GM12878 (cell line): Measurements from ENCODE around the gene FAT4.

Experiments used
- EGR1 ChIP-seq, 2 experiments: IDR thresholded peaks; 1 replicate in 1 of 2; 2 replicates in 1 of 2; pipeline ENCODE4 v1.6.1; 2011 to 2012; ENCODE audit warnings: low read depth in 2 of 2, low read length in 2 of 2, borderline replicate concordance in 1 of 2, mild to moderate bottlenecking in 1 of 2, moderate library complexity in 1 of 2
- EZH2 ChIP-seq: IDR thresholded peaks from 2 replicates; pipeline ENCODE4 v1.6.1; 2012; ENCODE audit warnings: low read depth, mild to moderate bottlenecking, control low read depth, inconsistent platforms, low read length, borderline replicate concordance; ENCODE audit not compliant: control insufficient read depth
- MXI1 ChIP-seq: fragments of 150-350 bp; IDR thresholded peaks from 2 replicates; pipeline ENCODE4 v1.6.1; 2011; ENCODE audit warnings: low read depth, mild to moderate bottlenecking, inconsistent platforms, low read length, improper control_type of control experiment
- POLR2A ChIP-seq: IDR thresholded peaks from 2 replicates; pipeline ENCODE4 v1.6.1; 2011; ENCODE audit warnings: low read depth, mild to moderate bottlenecking, low read length
- RAD21 ChIP-seq: IDR thresholded peaks from 2 replicates; pipeline ENCODE4 v1.6.1; 2011; ENCODE audit warnings: mild to moderate bottlenecking, low read depth, low read length, moderate library complexity; ENCODE audit not compliant: insufficient read depth
- RCOR1 ChIP-seq: conservative IDR thresholded peaks from 2 replicates; pipeline ENCODE4 v1.6.1; 2012; ENCODE audit warnings: low read depth, low read length, improper control_type of control experiment
- SIN3A ChIP-seq: IDR thresholded peaks from 2 replicates; pipeline ENCODE4 v1.6.1; 2012; ENCODE audit warnings: low read depth, low read length, improper control_type of control experiment
- STAT1 ChIP-seq: fragments of 450-650 bp; conservative IDR thresholded peaks from 2 replicates; pipeline ENCODE4 v1.6.1; 2014; ENCODE audit warnings: antibody characterized with exemption, mild to moderate bottlenecking
- SUZ12 ChIP-seq: fragments of 200-600 bp; sonication (generic); IDR thresholded peaks from one replicate; pipeline ENCODE4 v1.6.1; 2018; ENCODE audit warnings: antibody characterized with exemption, mild to moderate bottlenecking; ENCODE audit not compliant: unreplicated experiment
- TF ChIP-seq, protein P1 (sequence below): IDR thresholded peaks from 2 replicates; pipeline ENCODE4 v1.6.1; 2012; ENCODE audit warnings: mild to moderate bottlenecking, low read depth, low read length
- TF ChIP-seq, protein P2 (sequence below), 3 experiments: IDR thresholded peaks in 2 of 3; conservative IDR thresholded peaks in 1 of 3; 2 replicates each; pipeline ENCODE4 v1.5.1; 2011; ENCODE audit warnings: low read depth in 3 of 3, low read length in 3 of 3, mild to moderate bottlenecking in 3 of 3, control low read depth in 2 of 3, moderate library complexity in 2 of 3, inconsistent platforms in 1 of 3, mixed read lengths in 1 of 3; ENCODE audit not compliant: control insufficient read depth in 2 of 3, insufficient read depth in 1 of 3; ENCODE audit errors: extremely low read depth in 1 of 3
- TF ChIP-seq, protein P3 (sequence below): IDR thresholded peaks from 2 replicates; pipeline ENCODE4 v1.6.1; 2012; ENCODE audit warnings: low read depth, low read length, improper control_type of control experiment

DNA sequence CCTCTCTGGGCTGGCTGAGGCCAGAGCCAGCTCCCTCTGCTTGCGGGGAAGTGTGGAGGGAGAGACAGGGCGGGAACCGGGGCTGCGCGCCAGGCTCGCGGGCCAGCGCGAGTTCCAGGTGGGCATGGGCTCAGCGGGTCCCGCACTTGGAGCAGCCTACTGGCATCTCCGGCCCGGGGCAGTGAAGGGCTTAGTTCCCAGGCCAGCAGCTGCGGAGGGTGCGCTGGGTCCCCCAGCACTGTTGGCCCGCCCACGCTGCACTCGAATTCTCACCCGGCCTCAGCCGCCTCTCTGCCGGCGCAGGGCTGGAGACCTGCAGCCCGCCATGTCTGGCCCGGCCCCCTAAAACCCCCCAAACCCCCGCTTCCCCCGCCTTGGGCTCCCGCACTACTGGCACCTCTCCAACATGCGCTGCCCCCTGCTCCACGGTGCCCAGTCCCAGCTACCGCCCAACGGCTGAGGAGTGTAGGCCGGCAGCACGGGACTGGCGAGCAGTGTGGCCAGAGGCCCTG, 33.8 kb upstream of the FAT4 start:
- TF ChIP-seq EGR1 (IDR thresholded peaks at IDR 0.05; ENCODE audit: borderline replicate concordance in 1 of 2, low read depth in 2 of 2, low read length in 2 of 2) = no peak
- TF ChIP-seq, protein P1, sequence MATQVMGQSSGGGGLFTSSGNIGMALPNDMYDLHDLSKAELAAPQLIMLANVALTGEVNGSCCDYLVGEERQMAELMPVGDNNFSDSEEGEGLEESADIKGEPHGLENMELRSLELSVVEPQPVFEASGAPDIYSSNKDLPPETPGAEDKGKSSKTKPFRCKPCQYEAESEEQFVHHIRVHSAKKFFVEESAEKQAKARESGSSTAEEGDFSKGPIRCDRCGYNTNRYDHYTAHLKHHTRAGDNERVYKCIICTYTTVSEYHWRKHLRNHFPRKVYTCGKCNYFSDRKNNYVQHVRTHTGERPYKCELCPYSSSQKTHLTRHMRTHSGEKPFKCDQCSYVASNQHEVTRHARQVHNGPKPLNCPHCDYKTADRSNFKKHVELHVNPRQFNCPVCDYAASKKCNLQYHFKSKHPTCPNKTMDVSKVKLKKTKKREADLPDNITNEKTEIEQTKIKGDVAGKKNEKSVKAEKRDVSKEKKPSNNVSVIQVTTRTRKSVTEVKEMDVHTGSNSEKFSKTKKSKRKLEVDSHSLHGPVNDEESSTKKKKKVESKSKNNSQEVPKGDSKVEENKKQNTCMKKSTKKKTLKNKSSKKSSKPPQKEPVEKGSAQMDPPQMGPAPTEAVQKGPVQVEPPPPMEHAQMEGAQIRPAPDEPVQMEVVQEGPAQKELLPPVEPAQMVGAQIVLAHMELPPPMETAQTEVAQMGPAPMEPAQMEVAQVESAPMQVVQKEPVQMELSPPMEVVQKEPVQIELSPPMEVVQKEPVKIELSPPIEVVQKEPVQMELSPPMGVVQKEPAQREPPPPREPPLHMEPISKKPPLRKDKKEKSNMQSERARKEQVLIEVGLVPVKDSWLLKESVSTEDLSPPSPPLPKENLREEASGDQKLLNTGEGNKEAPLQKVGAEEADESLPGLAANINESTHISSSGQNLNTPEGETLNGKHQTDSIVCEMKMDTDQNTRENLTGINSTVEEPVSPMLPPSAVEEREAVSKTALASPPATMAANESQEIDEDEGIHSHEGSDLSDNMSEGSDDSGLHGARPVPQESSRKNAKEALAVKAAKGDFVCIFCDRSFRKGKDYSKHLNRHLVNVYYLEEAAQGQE = no peak
- TF ChIP-seq, protein P2, sequence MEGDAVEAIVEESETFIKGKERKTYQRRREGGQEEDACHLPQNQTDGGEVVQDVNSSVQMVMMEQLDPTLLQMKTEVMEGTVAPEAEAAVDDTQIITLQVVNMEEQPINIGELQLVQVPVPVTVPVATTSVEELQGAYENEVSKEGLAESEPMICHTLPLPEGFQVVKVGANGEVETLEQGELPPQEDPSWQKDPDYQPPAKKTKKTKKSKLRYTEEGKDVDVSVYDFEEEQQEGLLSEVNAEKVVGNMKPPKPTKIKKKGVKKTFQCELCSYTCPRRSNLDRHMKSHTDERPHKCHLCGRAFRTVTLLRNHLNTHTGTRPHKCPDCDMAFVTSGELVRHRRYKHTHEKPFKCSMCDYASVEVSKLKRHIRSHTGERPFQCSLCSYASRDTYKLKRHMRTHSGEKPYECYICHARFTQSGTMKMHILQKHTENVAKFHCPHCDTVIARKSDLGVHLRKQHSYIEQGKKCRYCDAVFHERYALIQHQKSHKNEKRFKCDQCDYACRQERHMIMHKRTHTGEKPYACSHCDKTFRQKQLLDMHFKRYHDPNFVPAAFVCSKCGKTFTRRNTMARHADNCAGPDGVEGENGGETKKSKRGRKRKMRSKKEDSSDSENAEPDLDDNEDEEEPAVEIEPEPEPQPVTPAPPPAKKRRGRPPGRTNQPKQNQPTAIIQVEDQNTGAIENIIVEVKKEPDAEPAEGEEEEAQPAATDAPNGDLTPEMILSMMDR (IDR thresholded peaks at IDR 0.05 in 2 of 3, conservative IDR thresholded peaks at IDR 0.05 in 1 of 3; ENCODE audit: control insufficient read depth in 2 of 3, extremely low read depth in 1 of 3, insufficient read depth in 1 of 3, low read depth in 3 of 3, low read length in 3 of 3) = no peak
- TF ChIP-seq EZH2 = no peak
- no peak for TF ChIP-seq RCOR1
- TF ChIP-seq SUZ12 = no peak
- no peak for TF ChIP-seq POLR2A
- TF ChIP-seq MXI1 = no peak
- TF ChIP-seq RAD21 = no peak
- no peak for TF ChIP-seq SIN3A
- TF ChIP-seq, protein P3, sequence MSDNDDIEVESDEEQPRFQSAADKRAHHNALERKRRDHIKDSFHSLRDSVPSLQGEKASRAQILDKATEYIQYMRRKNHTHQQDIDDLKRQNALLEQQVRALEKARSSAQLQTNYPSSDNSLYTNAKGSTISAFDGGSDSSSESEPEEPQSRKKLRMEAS = no peak
- TF ChIP-seq STAT1 = no peak
